DND-41 (cell line): ENCODE data around the gene GUCY2D.

Experiments
- ATAC-seq: fragments of 200-7000 bp; cut with Tn5 transposase; 3 replicates; pipeline ENCODE4 v1.9.1; 2021; ENCODE audit warnings: low read depth; ENCODE audit not compliant: insufficient read depth
- DNase-seq: peaks from one replicate; pipeline ENCODE4 v3.0.0-alpha.2; 2020
- H2AFZ ChIP-seq: 2 replicates; pipeline ENCODE4 v1.6.0; 2012; ENCODE audit warnings: low read depth, low read length
- H3K27ac ChIP-seq: 2 replicates; pipeline ENCODE4 v1.5.1; 2012; ENCODE audit warnings: low read length, inconsistent platforms
- H3K27me3 ChIP-seq: fragments of 200-600 bp; sonication (generic); 2 replicates; pipeline ENCODE4 v1.6.0; 2012; ENCODE audit warnings: low read length, mild to moderate bottlenecking, inconsistent platforms; ENCODE audit not compliant: insufficient read depth, poor library complexity
- H3K36me3 ChIP-seq: 2 replicates; pipeline ENCODE4 v1.5.1; 2012; ENCODE audit warnings: low read length, inconsistent platforms; ENCODE audit not compliant: insufficient read depth
- H3K4me1 ChIP-seq: 2 replicates; pipeline ENCODE4 v1.5.1; 2012; ENCODE audit warnings: mild to moderate bottlenecking, low read length; ENCODE audit not compliant: insufficient read depth
- H3K4me2 ChIP-seq: 2 replicates; pipeline ENCODE4 v1.6.0; 2012; ENCODE audit warnings: mild to moderate bottlenecking, moderate library complexity, low read length, inconsistent platforms; ENCODE audit not compliant: insufficient read depth
- H3K4me3 ChIP-seq, 2 experiments: fragments of 200-600 bp in 1 of 2; shearing (Covaris generic) in 1 of 2; 2 replicates each; pipeline ENCODE4 v1.5.1; 2012 to 2016; ENCODE audit warnings: inconsistent platforms in 2 of 2, low read length in 2 of 2, mild to moderate bottlenecking in 2 of 2, low read depth in 1 of 2, moderate library complexity in 1 of 2
- H3K79me2 ChIP-seq: 2 replicates; pipeline ENCODE4 v1.6.0; 2012; ENCODE audit warnings: low read length, inconsistent platforms; ENCODE audit not compliant: insufficient read depth
- H3K9ac ChIP-seq: 2 replicates; pipeline ENCODE4 v1.6.0; 2012; ENCODE audit warnings: low read depth, mild to moderate bottlenecking, inconsistent platforms, low read length, moderate library complexity
- H3K9me3 ChIP-seq: 2 replicates; pipeline ENCODE4 v1.5.1; 2012; ENCODE audit warnings: low read length, moderate library complexity, mild to moderate bottlenecking, inconsistent platforms; ENCODE audit not compliant: insufficient read depth, severe bottlenecking
- H4K20me1 ChIP-seq: 2 replicates; pipeline ENCODE4 v1.6.0; 2012; ENCODE audit warnings: low read length; ENCODE audit not compliant: insufficient read depth
- EZH2 ChIP-seq: IDR thresholded peaks from 3 replicates; pipeline ENCODE4 v1.6.1; 2012; ENCODE audit warnings: borderline replicate concordance, low read depth, mild to moderate bottlenecking, moderate library complexity, low read length, inconsistent platforms; ENCODE audit not compliant: severe bottlenecking
- TF ChIP-seq, protein P1 (sequence below): IDR thresholded peaks from 2 replicates; pipeline ENCODE4 v1.5.1; 2012; ENCODE audit warnings: borderline replicate concordance, low read length, moderate library complexity, mild to moderate bottlenecking; ENCODE audit not compliant: poor library complexity, severe bottlenecking; ENCODE audit errors: extremely low read depth

The GUCY2D gene

DNA sequence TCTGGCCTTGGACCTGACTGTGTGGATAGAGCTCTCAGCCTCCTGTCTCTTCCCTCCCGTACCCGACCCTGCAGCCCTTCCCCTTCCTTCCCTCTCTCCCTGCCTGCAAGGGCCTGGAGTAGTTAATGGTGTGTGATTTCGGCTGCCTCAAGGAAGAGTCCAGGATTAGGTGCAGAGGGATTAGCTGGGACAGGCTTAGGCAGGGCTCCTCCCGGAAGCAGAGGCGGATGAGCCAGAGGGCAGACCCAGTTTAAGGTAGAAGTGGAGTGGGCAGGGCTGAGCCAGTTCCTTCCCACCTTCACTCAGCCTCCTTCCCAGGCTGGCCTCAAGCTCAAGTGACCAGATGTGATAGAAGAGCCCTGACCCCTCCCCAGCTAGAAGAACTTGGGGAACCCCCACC lies 16.8 kb downstream of the GUCY2D start:
- no peak for DNase-seq
- Histone ChIP-seq H3K4me1 (no peaks in the 10 kb centered on the region), H3K27ac (no peak overlapping the region), H3K4me2 (no peak overlapping the region), H3K36me3 (no peaks in the 10 kb centered on the region), H3K27me3 (peaks cover 9% of the 10 kb centered on the region), H4K20me1 (no peaks in the 10 kb centered on the region; the same call in 1 of the 2 replicates), H3K9ac (no peak overlapping the region), H3K4me3 (no peak overlapping the region), H3K79me2 (no peaks in the 10 kb centered on the region), H3K9me3 (no peaks in the 10 kb centered on the region), H2AFZ (no peak overlapping the region)
- ATAC-seq: no peak
- TF ChIP-seq, protein P1, sequence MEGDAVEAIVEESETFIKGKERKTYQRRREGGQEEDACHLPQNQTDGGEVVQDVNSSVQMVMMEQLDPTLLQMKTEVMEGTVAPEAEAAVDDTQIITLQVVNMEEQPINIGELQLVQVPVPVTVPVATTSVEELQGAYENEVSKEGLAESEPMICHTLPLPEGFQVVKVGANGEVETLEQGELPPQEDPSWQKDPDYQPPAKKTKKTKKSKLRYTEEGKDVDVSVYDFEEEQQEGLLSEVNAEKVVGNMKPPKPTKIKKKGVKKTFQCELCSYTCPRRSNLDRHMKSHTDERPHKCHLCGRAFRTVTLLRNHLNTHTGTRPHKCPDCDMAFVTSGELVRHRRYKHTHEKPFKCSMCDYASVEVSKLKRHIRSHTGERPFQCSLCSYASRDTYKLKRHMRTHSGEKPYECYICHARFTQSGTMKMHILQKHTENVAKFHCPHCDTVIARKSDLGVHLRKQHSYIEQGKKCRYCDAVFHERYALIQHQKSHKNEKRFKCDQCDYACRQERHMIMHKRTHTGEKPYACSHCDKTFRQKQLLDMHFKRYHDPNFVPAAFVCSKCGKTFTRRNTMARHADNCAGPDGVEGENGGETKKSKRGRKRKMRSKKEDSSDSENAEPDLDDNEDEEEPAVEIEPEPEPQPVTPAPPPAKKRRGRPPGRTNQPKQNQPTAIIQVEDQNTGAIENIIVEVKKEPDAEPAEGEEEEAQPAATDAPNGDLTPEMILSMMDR: no peak
- no peak for TF ChIP-seq EZH2

DNA sequence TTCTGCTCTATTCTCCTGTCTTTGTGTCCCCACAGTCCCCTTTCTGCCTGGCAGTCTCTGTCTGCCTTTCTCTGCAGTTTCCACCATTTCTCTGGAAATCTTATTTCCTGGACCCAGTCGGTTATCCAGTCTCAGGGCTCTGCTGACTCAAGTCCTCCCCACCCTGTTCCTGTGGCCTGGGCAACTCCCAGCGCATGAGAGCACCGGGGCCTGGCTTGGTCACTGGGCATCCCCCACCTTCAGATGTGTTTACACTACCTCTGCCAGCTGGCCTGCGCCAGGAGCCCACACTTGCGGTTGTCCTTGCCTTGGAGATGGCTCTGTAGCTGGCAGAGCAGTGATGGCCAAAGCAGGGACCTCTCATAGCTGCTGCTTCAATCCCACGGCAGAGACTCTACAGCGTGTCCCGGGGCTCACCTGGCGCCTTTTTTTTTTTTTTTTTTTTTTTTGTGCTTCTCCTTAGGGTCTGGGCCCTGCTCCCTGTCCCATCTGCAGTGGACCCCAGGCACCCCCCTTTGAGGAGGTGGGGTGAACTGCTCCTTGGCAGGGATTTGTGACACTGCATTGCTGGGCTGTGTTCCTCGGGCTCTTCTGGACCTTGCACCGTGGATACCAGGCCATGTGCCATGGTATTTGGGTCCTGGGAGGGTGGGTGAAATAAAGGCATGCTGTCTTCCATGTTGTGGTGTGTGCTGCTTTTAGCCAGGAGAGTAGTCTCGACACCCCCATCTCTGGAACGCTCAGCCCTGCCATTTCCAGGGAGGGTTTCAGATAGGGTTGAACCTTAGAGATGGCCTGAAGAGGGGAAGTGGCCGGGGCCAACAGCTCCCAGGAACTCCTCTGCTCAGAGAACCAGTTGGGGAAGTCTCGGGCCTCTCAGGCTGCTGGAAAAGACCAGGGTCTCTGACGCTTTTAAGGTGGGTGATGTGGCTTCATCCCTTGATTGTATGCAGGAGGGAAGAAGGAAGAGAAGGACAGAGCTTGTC lies 17.5 kb downstream of the GUCY2D start:
- Histone ChIP-seq H3K4me1 (no peaks in the 10 kb centered on the region), H3K79me2 (no peaks in the 10 kb centered on the region), H3K27ac (no peak overlapping the region), H3K9me3 (no peaks in the 10 kb centered on the region), H3K36me3 (no peaks in the 10 kb centered on the region), H3K4me2 (no peak overlapping the region), H4K20me1 (no peaks in the 10 kb centered on the region; the same call in 1 of the 2 replicates), H2AFZ (no peak overlapping the region), H3K9ac (no peak overlapping the region), H3K27me3 (peaks cover 9% of the 10 kb centered on the region), H3K4me3 (no peak overlapping the region)
- DNase-seq (no peak), ATAC-seq (no peak)
- TF ChIP-seq, protein P1: no peak
- TF ChIP-seq EZH2: no peak

DNA sequence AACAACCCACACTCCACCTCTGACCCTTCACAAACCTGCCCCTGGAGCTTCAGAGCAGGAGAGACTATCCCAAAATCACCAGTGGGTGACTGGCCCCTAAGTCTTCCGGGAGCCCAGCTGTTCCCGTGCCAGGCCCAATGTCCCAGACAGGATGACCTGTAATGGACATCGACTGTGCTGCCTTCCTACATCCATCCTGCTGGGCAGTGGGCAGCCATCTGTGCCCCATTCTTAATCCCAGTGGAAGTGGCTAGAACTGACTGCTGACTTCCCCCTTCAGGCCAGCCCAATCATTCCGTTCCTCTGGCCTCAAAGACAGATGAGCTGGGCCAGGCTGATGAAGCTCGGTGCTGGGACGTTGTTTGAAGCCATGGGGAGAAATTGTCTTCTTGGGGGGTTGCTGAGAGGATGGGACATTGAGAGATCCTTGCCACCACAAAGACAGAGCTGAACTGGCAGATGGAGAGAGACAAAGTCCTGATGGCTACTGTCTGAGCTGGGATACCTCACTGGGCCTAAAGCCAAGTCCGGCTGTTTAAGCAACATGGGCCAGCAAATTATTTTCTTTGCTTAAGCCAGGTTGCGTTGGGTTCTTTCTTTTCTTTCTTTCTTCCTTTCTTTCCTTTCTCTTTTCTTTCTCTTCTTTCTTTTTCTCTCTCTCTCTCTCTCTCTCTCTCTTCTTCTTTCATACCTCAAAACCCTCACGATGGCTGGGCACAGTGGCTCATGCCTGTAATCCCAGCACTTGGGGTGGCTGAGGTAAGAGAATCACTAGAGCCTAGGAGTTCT lies 18.6 kb downstream of the GUCY2D start:
- no peak overlapping the region for H3K27ac ChIP-seq
- TF ChIP-seq EZH2: no peak
- no peaks in the 10 kb centered on the region for H3K36me3 ChIP-seq

More for the DNA sequence above, 18.6 kb downstream of the GUCY2D start:
- Histone ChIP-seq H4K20me1 (no peaks in the 10 kb centered on the region), H3K4me2 (no peak overlapping the region), H3K79me2 (no peaks in the 10 kb centered on the region), H3K9ac (no peak overlapping the region), H3K4me1 (no peaks in the 10 kb centered on the region), H3K27me3 (peaks cover 9% of the 10 kb centered on the region), H3K4me3 (no peak overlapping the region), H3K9me3 (no peaks in the 10 kb centered on the region), H2AFZ (no peak overlapping the region)
- ATAC-seq: no peak
- DNase-seq: no peak
